DMS153 treated with DMSO at 0.1 percent for 48 hours (cell line): ENCODE data around the gene HOXD4.

Experiments used
- DNase-seq: peaks from one replicate; lab custom pipeline; 2025; ENCODE audit not compliant: unreplicated experiment; lab: John Stamatoyannopoulos, UW

Gene HOXD4

GRCh38 chr2:176170602-176171305 is 19.4 kb downstream of the HOXD4 start:
- no peak for DNase-seq

DNA sequence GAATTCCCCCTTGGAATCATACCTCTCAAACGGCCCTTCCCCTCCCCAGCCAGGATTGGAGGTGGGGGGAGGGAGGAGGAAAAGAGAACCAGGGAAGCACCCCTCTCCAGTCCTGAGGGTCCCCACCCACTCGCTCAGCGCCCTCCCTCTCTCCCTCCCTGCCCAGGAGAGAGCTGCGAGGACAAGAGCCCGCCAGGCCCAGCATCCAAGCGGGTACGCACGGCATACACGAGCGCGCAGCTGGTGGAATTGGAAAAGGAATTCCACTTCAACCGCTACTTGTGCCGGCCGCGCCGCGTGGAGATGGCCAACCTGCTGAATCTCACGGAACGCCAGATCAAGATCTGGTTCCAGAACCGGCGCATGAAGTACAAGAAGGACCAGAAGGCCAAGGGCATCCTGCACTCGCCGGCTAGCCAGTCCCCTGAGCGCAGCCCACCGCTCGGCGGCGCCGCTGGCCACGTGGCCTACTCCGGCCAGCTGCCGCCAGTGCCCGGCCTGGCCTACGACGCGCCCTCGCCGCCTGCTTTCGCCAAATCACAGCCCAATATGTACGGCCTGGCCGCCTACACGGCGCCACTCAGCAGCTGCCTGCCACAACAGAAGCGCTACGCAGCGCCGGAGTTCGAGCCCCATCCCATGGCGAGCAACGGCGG is 20.1 kb downstream of the HOXD4 start:
- no peak for DNase-seq

GRCh38 chr2:176172007-176172894 is 20.9 kb downstream of the HOXD4 start:
- DNase-seq: no peak

- DNase-seq: no peak
These were observed 21.7 kb downstream of the HOXD4 start for GRCh38 chr2:176172895-176173566.

DNA sequence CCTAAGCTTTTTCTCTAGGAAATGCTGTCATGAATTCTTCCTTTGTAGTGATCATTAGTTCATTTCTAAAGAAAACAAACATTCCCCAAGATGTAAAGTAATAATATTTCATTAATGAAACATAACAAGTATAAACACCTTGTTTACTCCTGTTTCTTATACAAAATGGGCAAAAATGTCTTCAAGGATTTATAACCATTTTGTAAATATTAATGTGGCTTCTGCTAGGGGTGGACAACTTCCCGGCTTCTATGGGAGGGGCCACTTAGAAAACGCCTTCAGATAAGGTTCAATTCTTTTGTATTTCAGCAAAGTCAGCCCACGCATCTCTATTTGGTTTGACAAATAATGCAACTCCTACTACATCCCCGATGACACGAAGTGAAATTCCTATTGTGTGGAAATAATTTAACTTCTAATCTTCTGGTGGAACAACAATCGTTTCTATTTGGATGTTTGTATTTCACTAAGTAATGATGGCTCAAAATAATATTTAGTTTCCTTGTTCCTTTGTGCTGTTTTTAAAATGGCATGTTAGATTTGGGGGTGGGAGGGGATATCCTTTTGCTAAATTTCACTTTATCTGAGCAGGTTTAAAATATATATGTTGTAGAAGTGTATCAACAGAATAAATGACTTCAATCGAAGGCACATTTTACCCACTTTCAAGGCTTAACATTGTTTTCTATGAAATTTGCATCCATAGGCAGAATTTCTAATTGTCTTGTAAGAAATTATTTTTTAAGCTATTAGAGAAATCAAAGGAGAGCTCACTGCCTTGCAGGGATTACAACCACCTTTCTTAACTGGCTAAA is 22.4 kb downstream of the HOXD4 start:
- no peak for DNase-seq

GRCh38 chr2:176174382-176174823 is 23.1 kb downstream of the HOXD4 start:
- no peak for DNase-seq

GRCh38 chr2:176174824-176175708 is 23.7 kb downstream of the HOXD4 start:
- no peak for DNase-seq

DNA sequence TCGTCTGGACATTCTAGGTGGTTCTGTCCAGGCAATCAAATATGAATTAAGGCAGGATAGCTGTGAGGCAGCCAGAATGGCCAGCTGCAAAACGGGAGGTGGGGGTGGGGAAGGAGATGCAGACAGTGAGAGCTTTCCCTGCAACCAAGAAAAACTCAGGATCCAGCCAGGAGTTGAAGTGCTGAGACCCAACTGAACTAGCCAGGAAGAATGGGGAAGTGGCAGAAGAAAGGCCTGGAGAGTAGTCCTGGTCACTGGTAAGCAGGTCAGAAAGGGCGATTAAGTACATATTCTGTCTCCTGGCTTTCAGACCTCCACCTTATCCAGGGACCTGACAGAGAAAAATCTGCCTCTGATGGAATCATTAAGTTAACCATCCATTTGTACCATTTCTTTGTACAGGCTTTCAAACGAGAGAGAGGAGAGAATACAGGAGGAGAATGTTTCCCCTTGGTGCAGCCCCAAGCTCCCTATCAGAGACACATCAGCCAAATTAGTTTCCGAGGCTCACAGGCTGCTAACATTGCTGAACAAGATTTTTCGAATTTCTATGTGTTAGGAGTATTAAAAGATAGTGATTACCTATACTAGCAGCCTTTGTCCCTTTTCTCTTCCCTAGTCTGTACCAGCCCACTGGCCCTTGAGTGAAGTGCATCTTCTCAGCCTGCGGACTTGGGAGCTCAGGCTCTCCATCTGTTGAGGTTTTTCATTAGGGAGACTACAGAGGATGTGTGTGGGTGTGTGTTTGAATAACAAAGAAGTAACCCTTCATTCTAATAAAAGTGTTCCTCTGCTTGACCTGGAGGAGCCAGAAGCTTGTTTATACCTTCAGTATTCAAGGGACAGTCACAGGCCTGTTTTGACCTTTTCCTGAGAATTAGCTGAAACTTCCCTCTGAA is 24.6 kb downstream of the HOXD4 start:
- no peak for DNase-seq

DNA sequence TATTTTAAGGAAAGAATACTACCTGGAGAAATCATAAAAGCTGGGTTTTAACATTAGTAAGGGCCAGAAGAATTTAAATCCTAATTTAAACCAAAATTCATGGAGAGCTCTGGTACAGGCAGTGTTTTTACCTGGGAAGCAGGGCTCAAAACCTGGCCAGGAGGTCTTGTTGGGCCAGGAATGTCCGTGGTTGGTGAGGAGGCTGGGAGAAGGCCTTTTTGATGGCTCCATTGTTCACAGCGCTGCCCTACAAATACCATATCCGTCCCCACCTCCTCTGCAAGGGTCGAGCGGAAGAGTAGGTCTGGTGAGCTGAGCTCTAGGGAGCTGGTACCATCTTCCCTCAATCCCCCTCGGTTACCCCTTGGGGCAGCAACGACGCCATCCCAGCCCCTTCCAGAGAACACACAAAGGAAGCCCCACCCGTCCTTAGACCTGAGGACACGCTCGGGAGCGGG is 26.3 kb downstream of the HOXD4 start:
- no peak for DNase-seq

- no peak for DNase-seq
These were observed 26.8 kb downstream of the HOXD4 start for GRCh38 chr2:176178038-176178756.

DNA sequence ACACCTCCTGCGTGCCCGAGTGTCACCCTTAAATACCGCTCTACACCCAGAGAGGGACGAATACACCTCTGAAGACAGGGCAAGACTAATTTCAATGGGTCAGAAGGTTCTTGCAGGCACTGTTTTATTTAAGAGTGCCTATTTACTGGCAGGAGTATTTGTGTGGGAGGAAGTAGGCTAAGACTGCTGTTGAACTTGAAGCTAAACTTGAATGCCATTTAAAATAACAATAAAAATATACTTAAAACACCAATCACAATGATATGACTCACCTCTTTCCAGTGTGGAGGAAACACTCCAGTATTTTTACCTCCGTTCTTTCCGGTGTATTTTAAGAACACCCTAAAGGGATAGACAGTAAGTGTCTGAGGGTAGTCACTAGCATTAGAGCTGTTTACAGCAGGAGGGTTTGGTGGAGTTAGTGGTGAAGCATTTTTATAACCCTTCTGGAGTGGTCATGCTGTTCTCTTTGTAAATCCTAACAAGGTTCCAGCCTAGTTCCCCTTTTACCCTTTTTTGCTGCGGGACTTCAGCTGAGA is 27.5 kb downstream of the HOXD4 start:
- DNase-seq: no peak

DNA sequence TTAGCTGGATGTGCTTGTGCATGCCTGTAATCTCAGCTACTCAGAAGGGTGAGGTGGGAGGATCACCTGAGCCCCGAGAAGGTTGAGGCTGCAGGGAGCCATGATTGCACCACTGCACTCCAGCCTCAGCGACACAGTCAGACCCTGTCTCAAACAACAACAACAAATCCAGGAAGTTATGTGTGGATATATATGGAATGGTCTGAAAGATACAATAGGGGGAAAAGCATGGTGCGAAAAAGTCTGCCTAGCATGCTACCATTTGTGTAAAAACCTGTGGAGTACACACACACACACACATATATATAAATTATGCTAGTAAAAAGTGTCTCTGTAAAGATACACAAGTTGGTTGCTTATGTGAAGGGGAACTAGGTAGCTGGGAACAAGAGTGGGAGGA is 30.2 kb downstream of the HOXD4 start:
- DNase-seq: no peak

DNA sequence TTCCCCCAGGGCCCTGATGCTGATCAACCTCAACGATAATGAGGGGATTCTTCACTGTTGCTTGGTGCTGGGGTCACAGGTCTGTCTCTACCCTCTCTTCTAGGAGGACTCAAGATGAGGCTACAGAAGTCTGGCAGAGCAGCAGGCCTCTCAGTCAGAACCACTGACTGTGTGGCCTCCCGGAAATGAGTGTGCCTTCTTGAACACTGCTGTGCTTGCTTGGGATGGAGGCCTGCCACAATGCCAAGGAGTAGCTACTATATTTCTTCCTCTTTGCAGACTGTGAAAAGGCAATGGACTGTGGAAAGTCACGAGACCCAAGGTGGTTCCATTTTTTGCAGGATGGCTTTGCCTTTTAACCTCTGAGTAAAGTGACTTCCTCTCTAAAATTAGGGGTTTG is 31.3 kb downstream of the HOXD4 start:
- DNase-seq: no peak

- no peak for DNase-seq
These were observed 33.4 kb downstream of the HOXD4 start for GRCh38 chr2:176184749-176185148.

GRCh38 chr2:176186024-176186423 is 34.7 kb downstream of the HOXD4 start:
- no peak for DNase-seq

DNA sequence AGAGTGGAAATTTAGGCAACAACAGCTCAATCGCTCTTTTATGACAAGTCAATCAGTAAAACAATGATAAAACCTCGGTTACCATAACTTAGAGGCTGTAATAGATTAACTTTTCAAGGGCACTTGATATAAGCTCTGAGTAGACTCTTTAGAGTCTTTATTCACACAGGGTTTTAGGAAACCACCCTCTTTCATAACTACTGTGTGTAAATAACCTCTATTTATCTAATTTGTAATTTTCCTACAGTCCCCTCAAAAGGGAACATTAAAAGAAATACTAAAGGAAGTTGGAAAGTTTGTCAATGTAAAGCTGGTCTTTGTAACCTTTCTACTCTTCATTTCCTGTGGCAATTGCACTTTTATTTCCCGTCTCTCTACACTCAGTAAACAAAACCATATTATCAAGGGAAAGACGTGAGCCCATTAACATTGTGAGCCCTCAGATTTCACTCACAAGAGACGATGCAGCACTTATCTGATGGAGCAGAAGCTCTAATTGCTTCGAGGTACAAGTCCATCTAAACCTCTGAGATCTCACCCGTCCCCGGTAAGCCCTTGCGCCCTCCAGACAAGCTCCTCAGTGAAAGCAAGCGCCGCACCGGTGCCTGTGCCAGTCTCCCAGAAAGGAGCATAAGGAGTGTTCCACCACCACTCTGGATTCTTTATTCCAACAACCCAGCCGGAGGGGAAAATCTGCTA is 36.0 kb downstream of the HOXD4 start:
- DNase-seq: no peak
